Calu3 (cell line): ENCODE measurements around the gene TSPAN9. TPM values are rescaled to one million over a fixed set of nuclear protein-coding genes. Genes with fewer than 3 reads are reported as not detected.

Source experiments
- BruUV-seq: library from RNA; stranded (reverse); fragments of 400-500 nt; replicated peaks from 2 replicates; lab custom pipeline; 2021; lab: Mats Ljungman, UMichigan
- CTCF ChIA-PET: fragments of 300-600 bp; sonication (Branson Sonifier 250); formaldehyde crosslinking; loops from one replicate; lab custom pipeline; 2022; ENCODE audit warnings: antibody characterized with exemption; lab: Charles Lee
- DNase-seq: peaks from one replicate; pipeline ENCODE4 v3.0.0; 2022
- H3K27ac Mint-ChIP-seq: one replicate; pipeline ENCODE4 v1.8.0; 2022; ENCODE audit warnings: mixed read lengths; ENCODE audit not compliant: unreplicated experiment
- H3K27me3 Mint-ChIP-seq: one replicate; pipeline ENCODE4 v1.8.0; 2022; ENCODE audit warnings: mixed read lengths; ENCODE audit not compliant: unreplicated experiment
- H3K36me3 Mint-ChIP-seq: one replicate; pipeline ENCODE4 v1.8.0; 2022; ENCODE audit warnings: mild to moderate bottlenecking, moderate library complexity, mixed read lengths; ENCODE audit not compliant: insufficient read depth, unreplicated experiment
- H3K4me1 Mint-ChIP-seq: one replicate; pipeline ENCODE4 v1.8.0; 2022; ENCODE audit warnings: mild to moderate bottlenecking, low read depth, mixed read lengths; ENCODE audit not compliant: unreplicated experiment
- H3K4me3 Mint-ChIP-seq: one replicate; pipeline ENCODE4 v1.8.0; 2022; ENCODE audit warnings: mild to moderate bottlenecking, low read depth, moderate library complexity, mixed read lengths; ENCODE audit not compliant: unreplicated experiment
- H3K9me3 Mint-ChIP-seq: one replicate; pipeline ENCODE4 v1.8.0; 2022; ENCODE audit warnings: low read depth, mixed read lengths; ENCODE audit not compliant: unreplicated experiment
- intact Hi-C: fragments of 100-400 bp; cut with micrococcal nuclease; formaldehyde crosslinking; loops from one replicate; pipeline ENCODE4 v1.10.0; 2022; ENCODE audit not compliant: unreplicated experiment
- total RNA-seq: library from RNA; stranded (reverse); gene quantifications from 2 replicates; pipeline ENCODE4 v1.2.3, GENCODE V29; 2022
- TF ChIP-seq, protein P1 (sequence below): fragments of 200-600 bp; IDR thresholded peaks from one replicate; pipeline ENCODE4 v1.8.0; 2022; ENCODE audit warnings: antibody characterized with exemption; ENCODE audit not compliant: unreplicated experiment

TSPAN9 gene
- total RNA-seq, 1 experiment from 2014 or later: 6.0 TPM

DNA sequence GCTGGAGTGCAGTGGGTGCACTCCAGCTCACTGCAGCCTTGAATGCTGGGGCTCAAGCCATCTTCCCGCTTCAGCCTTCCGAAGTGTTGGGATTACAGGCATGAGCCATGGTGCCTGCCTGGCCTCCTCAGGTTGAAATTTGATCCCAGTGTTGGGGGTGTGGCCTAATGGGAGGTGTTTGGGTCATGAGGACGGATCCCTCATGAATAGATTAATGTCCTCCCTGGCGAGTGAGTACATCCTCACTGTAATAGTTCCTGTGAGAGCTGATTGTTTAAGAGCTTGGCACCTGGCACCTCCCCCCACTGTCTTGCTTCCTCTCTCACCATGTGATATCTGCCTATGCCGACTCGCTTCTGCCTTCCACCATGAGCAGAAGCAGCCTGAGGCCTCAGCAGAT lies 84.7 kb downstream of the TSPAN9 start:
- TF ChIP-seq, protein P1, sequence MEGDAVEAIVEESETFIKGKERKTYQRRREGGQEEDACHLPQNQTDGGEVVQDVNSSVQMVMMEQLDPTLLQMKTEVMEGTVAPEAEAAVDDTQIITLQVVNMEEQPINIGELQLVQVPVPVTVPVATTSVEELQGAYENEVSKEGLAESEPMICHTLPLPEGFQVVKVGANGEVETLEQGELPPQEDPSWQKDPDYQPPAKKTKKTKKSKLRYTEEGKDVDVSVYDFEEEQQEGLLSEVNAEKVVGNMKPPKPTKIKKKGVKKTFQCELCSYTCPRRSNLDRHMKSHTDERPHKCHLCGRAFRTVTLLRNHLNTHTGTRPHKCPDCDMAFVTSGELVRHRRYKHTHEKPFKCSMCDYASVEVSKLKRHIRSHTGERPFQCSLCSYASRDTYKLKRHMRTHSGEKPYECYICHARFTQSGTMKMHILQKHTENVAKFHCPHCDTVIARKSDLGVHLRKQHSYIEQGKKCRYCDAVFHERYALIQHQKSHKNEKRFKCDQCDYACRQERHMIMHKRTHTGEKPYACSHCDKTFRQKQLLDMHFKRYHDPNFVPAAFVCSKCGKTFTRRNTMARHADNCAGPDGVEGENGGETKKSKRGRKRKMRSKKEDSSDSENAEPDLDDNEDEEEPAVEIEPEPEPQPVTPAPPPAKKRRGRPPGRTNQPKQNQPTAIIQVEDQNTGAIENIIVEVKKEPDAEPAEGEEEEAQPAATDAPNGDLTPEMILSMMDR: no peak
- BruUV-seq: no TSS peak
- Mint-ChIP-seq H3K4me1 (no peaks in the 10 kb centered on the region), H3K4me3 (no peak overlapping the region), H3K27ac (no peak overlapping the region), H3K27me3 (peaks cover 17% of the 10 kb centered on the region), H3K9me3 (peaks cover 3% of the 10 kb centered on the region), H3K36me3 (no peaks in the 10 kb centered on the region)
- DNase-seq: no peak
- intact Hi-C loops: no loop called here
- CTCF ChIA-PET: no interaction called here

DNA sequence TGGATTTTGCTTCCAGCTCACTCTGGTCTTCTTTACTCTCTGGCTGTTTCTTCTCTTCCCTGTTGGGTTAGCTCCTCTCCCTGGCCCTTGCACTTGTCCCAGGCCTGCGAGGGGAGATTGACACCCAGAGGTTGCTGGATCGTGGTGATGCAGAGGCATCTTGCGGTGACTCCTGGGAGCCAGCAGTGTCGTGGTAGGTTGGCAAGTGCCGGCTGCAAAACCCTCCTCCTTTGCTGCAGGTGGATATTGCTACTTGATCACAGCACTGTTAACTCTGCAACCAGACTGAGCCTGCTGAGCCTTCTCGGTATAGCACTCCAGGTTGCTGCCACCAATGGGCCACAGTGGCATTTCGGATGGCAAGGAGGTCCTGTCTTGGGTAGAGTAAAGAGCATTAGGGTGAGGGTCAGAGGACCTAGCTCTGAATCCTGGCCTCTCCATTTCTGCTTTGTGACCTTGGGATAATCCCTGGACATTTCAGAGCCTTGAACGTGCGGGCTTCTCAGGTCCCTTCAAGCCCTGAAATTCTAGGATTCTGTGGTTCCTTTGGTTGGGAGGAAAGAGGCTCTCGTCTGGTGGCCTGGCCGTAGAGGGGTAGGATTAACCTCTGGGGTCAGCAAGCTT lies 87.4 kb downstream of the TSPAN9 start:
- DNase-seq: no peak
- H3K27me3 Mint-ChIP-seq: peaks cover 37% of the 10 kb centered on the region
- H3K9me3 Mint-ChIP-seq: peaks cover 3% of the 10 kb centered on the region
- no peaks in the 10 kb centered on the region for H3K36me3 Mint-ChIP-seq
- TF ChIP-seq, protein P1: no peak
- H3K4me3 Mint-ChIP-seq: no peak overlapping the region
- peaks cover 18% of the 10 kb centered on the region for H3K4me1 Mint-ChIP-seq
- no TSS peak for BruUV-seq
- H3K27ac Mint-ChIP-seq: no peak overlapping the region
- CTCF ChIA-PET: interaction anchor here (0.6 kb wide), 1 partner anchor 454 kb away, joined by 3 read pairs; no protein-coding TSS in a partner anchor
- intact Hi-C loops: no loop called here

DNA sequence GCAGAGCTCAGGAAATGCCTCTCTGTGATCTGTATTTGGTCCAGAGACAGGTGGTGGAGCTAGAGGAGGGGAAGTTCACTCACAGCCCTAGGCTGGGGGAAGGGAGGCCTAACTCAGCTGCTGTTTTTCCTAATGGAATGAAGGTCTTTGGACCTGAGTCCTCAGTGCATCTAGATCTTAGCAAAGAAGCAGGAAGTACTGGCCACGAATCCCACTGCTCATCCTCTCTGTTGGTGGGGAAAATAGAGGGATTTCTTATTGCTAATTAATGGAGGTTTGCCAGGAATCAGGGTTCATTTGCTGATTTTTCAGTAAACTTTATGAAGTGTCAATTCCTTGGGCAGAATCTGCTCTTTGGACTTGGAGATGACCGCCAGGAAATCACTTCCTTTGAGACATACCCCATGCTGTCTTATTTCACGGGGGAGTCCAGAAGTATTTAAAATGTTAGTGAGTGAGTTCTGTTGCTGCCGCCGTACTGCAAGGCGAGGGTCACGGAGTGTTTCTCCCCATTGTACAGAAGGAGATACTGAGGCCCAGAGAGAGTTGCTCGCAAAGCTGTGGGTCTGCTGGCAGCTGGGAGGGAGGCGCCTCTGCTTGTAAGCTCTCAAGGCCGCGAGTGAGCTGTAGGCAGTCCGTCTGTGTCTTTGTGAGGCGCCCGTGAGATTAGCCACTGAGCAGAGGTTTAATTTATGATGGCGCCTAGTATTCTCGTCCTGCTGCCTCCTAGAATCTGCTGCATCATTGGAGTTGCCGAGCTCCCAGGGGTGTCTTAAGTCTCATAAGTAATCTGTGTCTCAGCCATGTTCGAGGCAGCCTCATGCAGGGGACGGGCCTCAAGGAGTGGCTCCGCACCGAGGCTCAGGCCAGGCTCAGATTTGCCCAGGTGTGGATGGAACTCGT lies 88.2 kb downstream of the TSPAN9 start:
- DNase-seq: no peak
- Mint-ChIP-seq H3K27me3 (peaks cover 43% of the 10 kb centered on the region), H3K27ac (no peak overlapping the region), H3K36me3 (no peaks in the 10 kb centered on the region), H3K9me3 (peaks cover 3% of the 10 kb centered on the region), H3K4me1 (peaks cover 21% of the 10 kb centered on the region), H3K4me3 (no peak overlapping the region)
- TF ChIP-seq, protein P1: no peak
- CTCF ChIA-PET: interaction anchor here (0.6 kb wide), 1 partner anchor 454 kb away, joined by 3 read pairs; no protein-coding TSS in a partner anchor
- intact Hi-C loops: no loop called here
- no TSS peak for BruUV-seq

DNA sequence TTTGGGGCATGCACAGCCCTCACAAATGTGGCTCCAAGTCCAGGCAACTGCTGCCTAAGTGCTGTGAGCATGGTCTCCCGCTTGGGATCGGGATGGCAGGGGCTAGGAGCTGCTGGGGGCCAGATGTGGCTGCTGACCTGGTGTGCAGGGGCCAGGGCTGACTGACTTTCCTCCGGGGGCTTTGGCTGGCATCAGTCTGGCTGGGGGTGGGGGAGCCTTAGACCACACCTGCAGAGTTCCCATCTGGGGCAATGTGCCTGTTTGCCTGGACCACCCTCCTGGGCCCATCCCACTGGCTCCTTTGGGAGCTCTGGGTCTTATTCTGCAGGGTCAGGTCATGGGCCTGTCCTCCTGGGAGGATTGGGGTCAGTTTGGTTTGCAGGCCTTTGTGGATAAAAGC lies 90.5 kb downstream of the TSPAN9 start:
- no TSS peak for BruUV-seq
- CTCF ChIA-PET: interaction anchor here (2.7 kb wide), 1 partner anchor 14 kb away, joined by 7 read pairs; no protein-coding TSS in a partner anchor
- intact Hi-C loops: loop anchor here (2.0 kb wide), 1 partner anchor 33 kb away; no protein-coding TSS in a partner anchor

More for the DNA sequence above, 90.5 kb downstream of the TSPAN9 start:
- no peak overlapping the region for H3K27ac Mint-ChIP-seq
- no peaks in the 10 kb centered on the region for H3K9me3 Mint-ChIP-seq
- TF ChIP-seq, protein P1: no peak
- no peak for DNase-seq
- H3K36me3 Mint-ChIP-seq: no peaks in the 10 kb centered on the region
- H3K4me3 Mint-ChIP-seq: no peak overlapping the region
- H3K27me3 Mint-ChIP-seq: peaks cover 55% of the 10 kb centered on the region
- peaks cover 34% of the 10 kb centered on the region for H3K4me1 Mint-ChIP-seq
